ENCODE data around the gene SUGP2.

DNA sequence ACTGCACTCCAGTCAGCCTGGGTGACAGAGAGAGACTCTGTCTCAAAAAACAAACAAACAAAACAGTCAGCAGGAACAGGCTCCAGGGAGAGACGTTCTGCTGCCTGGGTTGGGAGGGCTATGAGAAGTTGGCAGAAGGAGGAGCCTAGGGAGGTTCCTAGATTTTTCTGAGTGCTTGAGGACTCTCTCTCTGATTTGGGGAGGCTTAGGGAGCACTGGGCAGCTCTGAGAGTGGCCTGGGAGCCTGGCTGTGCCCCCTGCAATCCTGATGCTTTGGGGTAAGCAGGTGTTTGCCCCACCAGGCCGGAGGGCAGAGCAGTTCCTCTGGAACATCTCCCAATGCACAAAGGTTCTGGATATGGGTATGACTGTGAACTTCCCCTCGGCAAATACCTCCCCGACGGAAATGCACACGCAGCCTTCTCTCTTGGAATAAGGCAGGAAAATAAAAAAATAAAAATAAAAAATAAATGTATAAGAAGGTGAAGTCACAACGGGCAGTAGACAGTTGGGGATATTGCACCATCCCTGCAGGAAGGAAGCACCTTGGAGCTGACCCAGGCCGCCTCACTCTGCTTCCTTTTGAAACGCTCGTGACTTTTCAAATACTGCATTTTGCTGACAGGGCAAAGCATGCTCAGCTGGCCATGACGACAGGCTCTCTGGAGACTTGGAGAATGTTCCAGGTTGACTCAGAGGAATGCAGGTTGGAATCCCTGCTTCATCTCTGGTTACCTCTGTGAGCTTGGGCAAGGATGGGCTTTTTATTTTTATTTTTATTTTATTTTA lies 65.8 kb downstream of the SUGP2 start:
- TF ChIP-seq CTCF (IDR thresholded peaks at IDR 0.05) (no peak), POLR2A (IDR thresholded peaks at IDR 0.05) (no peak), EP300 (IDR thresholded peaks at IDR 0.05) (no peak)
